ENCODE results near the gene CNTNAP2. TPM values are rescaled to one million over a fixed set of nuclear protein-coding genes. Genes with fewer than 3 reads are reported as not detected.

Gene CNTNAP2
- total and polyA plus RNA-seq, 2 of the 8 experiments (the other 6 are each of a cell fraction or from before 2014, with no cell fraction given): 27.9 to 71.0 TPM

GRCh38 chr7:148277042-148277660, 2160.6 kb downstream of the CNTNAP2 start:
- Histone ChIP-seq H2AFZ (ENCODE audit: low read length) (no peak overlapping the region), H4K8ac (ENCODE audit: extremely low read depth, insufficient read depth, low read length) (no peak overlapping the region), H4K5ac (ENCODE audit: insufficient read length, low read depth, low read length) (no peak overlapping the region), H3K36me3 (ENCODE audit: control insufficient read depth in 2 of 4, insufficient read depth in 4 of 4, low read length in 3 of 4) (no peaks in the 10 kb centered on the region), H3K27ac (ENCODE audit: low read depth, low read length) (no peak overlapping the region), H2BK20ac (ENCODE audit: low read length) (no peak overlapping the region), H3K27me3 (replicated peaks in 1 of 4; ENCODE audit: control insufficient read depth in 3 of 4, extremely low read depth in 1 of 4, insufficient read depth in 3 of 4, low read length in 3 of 4) (no peaks in the 10 kb centered on the region; a peak in 1 of 7 replicates), H2AK5ac (ENCODE audit: low read depth, low read length) (no peak overlapping the region), H2BK120ac (replicated peaks; ENCODE audit: low read depth, low read length) (no peak overlapping the region), H2BK5ac (ENCODE audit: low read depth, low read length) (no peak overlapping the region), H3K9me3 (ENCODE audit: insufficient read depth in 2 of 2, low read depth in 1 of 2, low read length in 1 of 2) (no peaks in the 10 kb centered on the region), H3K23ac (ENCODE audit: insufficient read length) (no peak overlapping the region), H4K20me1 (replicated peaks in 1 of 2; ENCODE audit: control insufficient read depth in 1 of 2, insufficient read depth in 2 of 2, low read length in 2 of 2) (no peaks in the 10 kb centered on the region), H3K4me2 (ENCODE audit: insufficient read depth in 1 of 2, low read depth in 2 of 2, low read length in 2 of 2) (no peak overlapping the region), H3K79me1 (ENCODE audit: low read depth, low read length) (no peaks in the 10 kb centered on the region), H3K14ac (ENCODE audit: insufficient read length) (no peak overlapping the region), H4K91ac (replicated peaks; ENCODE audit: insufficient read length, low read length) (no peak overlapping the region), H3K4me1 (replicated peaks in 1 of 4; ENCODE audit: control insufficient read depth in 3 of 4, insufficient read depth in 4 of 4, low read length in 3 of 4) (no peaks in the 10 kb centered on the region), H3K23me2 (ENCODE audit: low read depth, low read length) (no peaks in the 10 kb centered on the region), H2BK12ac (ENCODE audit: low read depth, low read length) (no peak overlapping the region), H3K56ac (replicated peaks; ENCODE audit: insufficient read length, low read depth, low read length) (no peak overlapping the region), H3K9ac (replicated peaks in 1 of 4; ENCODE audit: extremely low read depth in 1 of 4, low read depth in 3 of 4, low read length in 3 of 4) (no peak overlapping the region), H3K4me3 (ENCODE audit: extremely low read depth in 1 of 4, insufficient read depth in 2 of 4, low read depth in 3 of 4, low read length in 4 of 4) (no peak overlapping the region), H3K4ac (replicated peaks; ENCODE audit: insufficient read length, low read depth, low read length) (no peak overlapping the region), H3K18ac (ENCODE audit: extremely low read depth, low read length) (no peak overlapping the region), H3K79me2 (ENCODE audit: control insufficient read depth in 1 of 2, insufficient read depth in 2 of 2, low read length in 2 of 2) (no peaks in the 10 kb centered on the region), H2BK15ac (ENCODE audit: low read length) (no peak overlapping the region)
- TF ChIP-seq CBX8 (IDR thresholded peaks at IDR 0.05; ENCODE audit: borderline replicate concordance, low read depth, low read length): no peak
- TF ChIP-seq TEAD4 (IDR thresholded peaks at IDR 0.05; ENCODE audit: low read depth, low read length): no peak
- no peak for TF ChIP-seq E2F6 (IDR thresholded peaks at IDR 0.05)
- no peak for TF ChIP-seq ATF3 (IDR thresholded peaks at IDR 0.05; ENCODE audit: insufficient read depth, low read depth, low read length)
- TF ChIP-seq POU5F1 (IDR thresholded peaks at IDR 0.05; ENCODE audit: low read depth, low read length): no peak
- POLR2A ChIA-PET (ENCODE audit: partially characterized antibody): interaction anchor here (0.5 to 0.6 kb wide), 2 partner anchors 22 to 444 kb away, joined by 3 read pairs; no protein-coding TSS in a partner anchor
- 86% methylated on average over 11 of the region's 11 CpGs; no CpG with 5 or more reads in 1 of the 2 experiments for WGBS, 2 experiments (ENCODE audit: extremely low coverage in 1 of 2, insufficient coverage in 1 of 2, insufficient read length in 1 of 2, insufficient replicate concordance in 2 of 2, low coverage in 1 of 2, low lambda C conversion rate in 2 of 2, missing lambda C conversion rate in 1 of 2)
- FAIRE-seq (no peak), DNase-seq (ENCODE audit: low read depth in 1 of 2, low spot score in 2 of 2) (no peak)
- CTCF ChIA-PET (ENCODE audit: partially characterized antibody): interaction anchor here (0.8 to 5.2 kb wide), 5 partner anchors 8 to 35 kb away, joined by 3 to 28 read pairs (median 5); no protein-coding TSS in a partner anchor
